OCI-LY1 (cell line): ENCODE results near the gene CENPA.

ENCODE experiments used
- EZH2 ChIP-seq: fragments of 200-600 bp; sonication (generic), shearing (Covaris generic); IDR thresholded peaks from 2 replicates; pipeline ENCODE4 v1.8.0; 2017; ENCODE audit warnings: borderline replicate concordance, mixed run types, mild to moderate bottlenecking, antibody characterized with exemption, low read length, moderate library complexity, mixed read lengths
- TF ChIP-seq, protein P1 (sequence below): fragments of 200-600 bp; sonication (generic), shearing (Covaris generic); IDR thresholded peaks from 2 replicates; pipeline ENCODE4 v1.5.1; 2017; ENCODE audit warnings: mild to moderate bottlenecking, antibody characterized with exemption, low read length, moderate library complexity, mixed read lengths

DNA sequence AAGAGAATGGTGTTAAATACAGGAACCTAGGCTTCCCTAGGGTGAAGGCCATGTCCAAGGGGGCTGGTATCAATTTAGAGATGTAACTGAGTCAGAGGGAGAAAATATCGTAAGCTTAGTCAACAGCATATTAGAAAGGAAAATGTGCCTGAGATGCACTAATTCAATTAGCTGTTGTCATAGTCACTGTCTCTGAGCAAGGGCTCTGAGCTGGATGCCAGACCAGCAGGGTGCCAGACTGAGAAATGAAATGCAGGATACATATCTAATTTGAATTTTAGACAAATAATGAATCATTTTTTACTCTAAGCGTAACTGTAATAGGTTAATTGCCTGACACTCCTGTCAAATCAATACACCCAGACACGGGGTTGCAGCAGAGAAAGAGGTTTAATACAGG is 33.2 kb upstream of the CENPA start:
- TF ChIP-seq, protein P1, sequence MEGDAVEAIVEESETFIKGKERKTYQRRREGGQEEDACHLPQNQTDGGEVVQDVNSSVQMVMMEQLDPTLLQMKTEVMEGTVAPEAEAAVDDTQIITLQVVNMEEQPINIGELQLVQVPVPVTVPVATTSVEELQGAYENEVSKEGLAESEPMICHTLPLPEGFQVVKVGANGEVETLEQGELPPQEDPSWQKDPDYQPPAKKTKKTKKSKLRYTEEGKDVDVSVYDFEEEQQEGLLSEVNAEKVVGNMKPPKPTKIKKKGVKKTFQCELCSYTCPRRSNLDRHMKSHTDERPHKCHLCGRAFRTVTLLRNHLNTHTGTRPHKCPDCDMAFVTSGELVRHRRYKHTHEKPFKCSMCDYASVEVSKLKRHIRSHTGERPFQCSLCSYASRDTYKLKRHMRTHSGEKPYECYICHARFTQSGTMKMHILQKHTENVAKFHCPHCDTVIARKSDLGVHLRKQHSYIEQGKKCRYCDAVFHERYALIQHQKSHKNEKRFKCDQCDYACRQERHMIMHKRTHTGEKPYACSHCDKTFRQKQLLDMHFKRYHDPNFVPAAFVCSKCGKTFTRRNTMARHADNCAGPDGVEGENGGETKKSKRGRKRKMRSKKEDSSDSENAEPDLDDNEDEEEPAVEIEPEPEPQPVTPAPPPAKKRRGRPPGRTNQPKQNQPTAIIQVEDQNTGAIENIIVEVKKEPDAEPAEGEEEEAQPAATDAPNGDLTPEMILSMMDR = no peak
- no peak for TF ChIP-seq EZH2
